Measurements from ENCODE around the gene SEC16A.

The SEC16A gene, protein sequence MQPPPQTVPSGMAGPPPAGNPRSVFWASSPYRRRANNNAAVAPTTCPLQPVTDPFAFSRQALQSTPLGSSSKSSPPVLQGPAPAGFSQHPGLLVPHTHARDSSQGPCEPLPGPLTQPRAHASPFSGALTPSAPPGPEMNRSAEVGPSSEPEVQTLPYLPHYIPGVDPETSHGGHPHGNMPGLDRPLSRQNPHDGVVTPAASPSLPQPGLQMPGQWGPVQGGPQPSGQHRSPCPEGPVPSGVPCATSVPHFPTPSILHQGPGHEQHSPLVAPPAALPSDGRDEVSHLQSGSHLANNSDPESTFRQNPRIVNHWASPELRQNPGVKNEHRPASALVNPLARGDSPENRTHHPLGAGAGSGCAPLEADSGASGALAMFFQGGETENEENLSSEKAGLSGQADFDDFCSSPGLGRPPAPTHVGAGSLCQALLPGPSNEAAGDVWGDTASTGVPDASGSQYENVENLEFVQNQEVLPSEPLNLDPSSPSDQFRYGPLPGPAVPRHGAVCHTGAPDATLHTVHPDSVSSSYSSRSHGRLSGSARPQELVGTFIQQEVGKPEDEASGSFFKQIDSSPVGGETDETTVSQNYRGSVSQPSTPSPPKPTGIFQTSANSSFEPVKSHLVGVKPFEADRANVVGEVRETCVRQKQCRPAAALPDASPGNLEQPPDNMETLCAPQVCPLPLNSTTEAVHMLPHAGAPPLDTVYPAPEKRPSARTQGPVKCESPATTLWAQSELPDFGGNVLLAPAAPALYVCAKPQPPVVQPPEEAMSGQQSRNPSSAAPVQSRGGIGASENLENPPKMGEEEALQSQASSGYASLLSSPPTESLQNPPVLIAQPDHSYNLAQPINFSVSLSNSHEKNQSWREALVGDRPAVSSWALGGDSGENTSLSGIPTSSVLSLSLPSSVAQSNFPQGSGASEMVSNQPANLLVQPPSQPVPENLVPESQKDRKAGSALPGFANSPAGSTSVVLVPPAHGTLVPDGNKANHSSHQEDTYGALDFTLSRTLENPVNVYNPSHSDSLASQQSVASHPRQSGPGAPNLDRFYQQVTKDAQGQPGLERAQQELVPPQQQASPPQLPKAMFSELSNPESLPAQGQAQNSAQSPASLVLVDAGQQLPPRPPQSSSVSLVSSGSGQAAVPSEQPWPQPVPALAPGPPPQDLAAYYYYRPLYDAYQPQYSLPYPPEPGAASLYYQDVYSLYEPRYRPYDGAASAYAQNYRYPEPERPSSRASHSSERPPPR (N-terminal part only)

DNA sequence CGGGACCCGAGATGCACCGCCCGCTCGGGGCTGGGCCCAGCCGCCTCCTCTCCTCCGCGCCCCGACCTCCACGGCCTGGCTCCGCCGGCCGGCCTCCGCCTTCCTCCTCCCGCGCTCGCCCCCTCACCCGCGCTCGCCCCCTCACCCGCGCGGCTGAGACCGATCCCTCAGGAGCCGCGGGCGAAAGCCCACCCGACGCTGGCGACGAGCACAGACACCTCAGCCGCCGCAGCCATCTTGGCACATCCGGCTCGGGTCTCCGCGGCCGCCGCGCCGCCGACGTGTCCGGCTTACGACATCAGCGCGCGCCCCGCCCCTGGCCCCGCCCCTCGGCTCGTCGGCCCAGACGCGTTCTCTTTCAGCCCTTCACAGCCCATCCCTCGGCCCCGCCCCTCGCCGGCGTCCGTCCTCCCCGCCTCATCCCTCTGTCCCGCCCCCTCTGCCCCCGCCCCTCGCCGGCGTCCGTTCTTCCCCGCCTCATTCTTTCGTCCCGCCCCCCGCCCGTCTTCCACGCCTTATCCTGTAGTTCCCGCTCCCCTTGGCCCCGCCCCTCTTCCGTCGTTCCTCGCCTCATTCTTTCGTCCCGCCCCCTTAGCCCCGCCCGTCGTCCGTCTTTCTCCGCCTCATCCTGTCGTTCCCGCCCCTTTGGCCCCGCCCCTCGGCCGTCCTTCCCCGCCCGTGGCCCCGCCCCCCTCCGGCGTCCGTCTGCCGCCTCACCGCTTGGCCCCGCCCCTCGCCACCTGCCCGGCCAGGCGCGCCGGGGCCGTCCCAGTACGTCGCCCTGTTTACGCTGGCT is at the start of gene SEC16A:
Gene SEC16A, minus strand, starts transcription at position 248 of the 796 bp plus-strand sequence. CDS start 5,425 bp downstream, outside the sequence.
- TF ChIP-seq GATA1 (IDR thresholded peaks at IDR 0.05; ENCODE audit: low read depth, low read length) (no peak), POLR2A (IDR thresholded peaks at IDR 0.05; ENCODE audit: low read length) (no peak)
- DNase-seq, result peak; percentile 99 to 100

GRCh38 chr9:136531904-136532798 is 49.3 kb upstream of the SEC16A start:
- TF ChIP-seq GATA1 (IDR thresholded peaks at IDR 0.05; ENCODE audit: low read depth, low read length) (no peak), POLR2A (IDR thresholded peaks at IDR 0.05; ENCODE audit: low read length) (no peak)
- DNase-seq, result no peak

DNA sequence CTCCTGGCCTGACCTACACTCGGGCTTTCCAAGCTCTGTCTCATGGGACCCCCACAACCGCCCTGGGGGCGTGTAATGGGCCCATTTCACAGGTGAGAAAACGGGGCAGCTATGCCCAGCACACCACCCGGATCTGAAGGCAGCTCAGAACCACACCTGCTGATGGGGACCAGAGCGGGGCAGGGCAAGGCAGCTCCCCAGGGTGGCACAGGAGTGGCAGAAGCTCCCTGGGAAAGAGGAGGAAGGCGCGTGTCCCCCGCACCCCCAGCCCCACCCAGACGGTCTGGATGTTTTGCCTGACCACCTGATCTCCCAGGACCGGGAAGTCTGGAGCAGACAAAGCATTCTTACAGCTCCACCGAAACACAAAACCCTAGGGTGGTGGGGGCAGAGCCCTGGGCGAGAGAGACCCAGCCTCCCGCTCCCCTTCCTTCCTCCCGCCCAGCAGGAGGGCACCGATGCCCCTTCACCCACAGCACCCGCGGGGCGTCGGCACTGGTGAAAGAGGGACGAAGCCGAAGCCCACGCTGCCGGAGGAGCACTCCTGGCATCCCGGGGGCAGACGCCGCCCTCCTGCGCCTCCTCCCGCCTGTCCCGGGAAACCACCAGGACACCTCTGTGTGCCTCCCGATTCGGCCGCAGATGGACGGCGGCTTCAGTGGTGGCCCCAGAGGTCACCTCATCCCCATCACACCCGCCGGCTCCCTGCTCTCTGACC is 48.5 kb upstream of the SEC16A start:
- no peak for DNase-seq
- TF ChIP-seq POLR2A (IDR thresholded peaks at IDR 0.05; ENCODE audit: low read length) (no peak), GATA1 (IDR thresholded peaks at IDR 0.05; ENCODE audit: low read depth, low read length) (no peak)

- TF ChIP-seq GATA1 (IDR thresholded peaks at IDR 0.05; ENCODE audit: low read depth, low read length), result no peak
- no peak for TF ChIP-seq POLR2A (IDR thresholded peaks at IDR 0.05; ENCODE audit: low read length)
- no peak for DNase-seq
These were observed 47.7 kb upstream of the SEC16A start for GRCh38 chr9:136530461-136531089.

DNA sequence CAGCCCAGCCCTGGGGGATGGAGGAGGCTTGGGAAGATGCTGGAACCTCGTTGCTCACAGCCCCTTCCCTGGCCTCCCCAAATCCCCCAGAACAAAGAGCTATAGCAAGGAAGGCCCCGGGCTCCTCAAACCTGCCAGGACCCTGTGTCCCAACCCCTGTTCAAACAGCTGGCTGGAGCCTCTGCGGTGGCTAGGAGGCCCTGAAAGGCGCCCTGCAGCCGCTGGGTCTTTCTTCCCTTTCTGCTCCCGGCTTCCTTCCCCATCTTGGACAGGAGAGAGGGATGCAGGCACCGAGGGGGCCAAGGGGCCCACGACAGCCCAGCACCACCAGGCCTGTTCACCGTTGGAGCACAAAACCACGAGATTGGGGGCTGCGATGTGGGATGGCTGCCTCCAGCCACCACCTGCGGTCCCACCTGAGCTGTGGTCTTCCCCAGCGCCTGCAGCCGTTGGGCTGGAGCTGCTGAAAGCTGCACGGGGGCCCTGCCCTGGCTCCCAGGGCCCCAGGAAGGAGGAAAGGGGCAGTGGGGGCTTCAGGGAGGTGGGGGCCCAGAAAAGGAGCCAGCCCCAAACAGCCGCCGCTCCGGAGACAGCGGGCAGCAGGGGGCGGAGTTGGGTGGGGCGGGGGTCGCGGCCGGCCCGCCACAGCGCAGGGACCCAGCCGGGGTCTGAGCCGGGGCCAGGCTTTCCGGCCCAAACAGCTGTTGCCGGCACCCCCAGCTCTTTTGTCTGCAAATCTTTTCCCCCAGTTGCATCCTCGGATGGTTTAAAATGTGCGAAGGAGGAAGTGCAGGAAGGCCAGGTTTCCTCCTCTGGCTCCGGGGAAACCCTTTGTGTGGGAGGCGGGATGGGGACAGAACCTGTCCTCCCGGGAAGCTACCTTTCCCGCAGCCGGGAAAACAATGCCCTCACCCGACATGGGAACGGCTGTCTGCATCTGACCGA is 46.9 kb upstream of the SEC16A start:
- no peak for DNase-seq
- TF ChIP-seq GATA1 (IDR thresholded peaks at IDR 0.05; ENCODE audit: low read depth, low read length) (no peak), POLR2A (IDR thresholded peaks at IDR 0.05; ENCODE audit: low read length) (no peak)

- no peak for DNase-seq
- TF ChIP-seq GATA1 (IDR thresholded peaks at IDR 0.05; ENCODE audit: low read depth, low read length) (no peak), POLR2A (IDR thresholded peaks at IDR 0.05; ENCODE audit: low read length) (no peak)
These were observed 46.0 kb upstream of the SEC16A start for GRCh38 chr9:136528716-136529341.

DNA sequence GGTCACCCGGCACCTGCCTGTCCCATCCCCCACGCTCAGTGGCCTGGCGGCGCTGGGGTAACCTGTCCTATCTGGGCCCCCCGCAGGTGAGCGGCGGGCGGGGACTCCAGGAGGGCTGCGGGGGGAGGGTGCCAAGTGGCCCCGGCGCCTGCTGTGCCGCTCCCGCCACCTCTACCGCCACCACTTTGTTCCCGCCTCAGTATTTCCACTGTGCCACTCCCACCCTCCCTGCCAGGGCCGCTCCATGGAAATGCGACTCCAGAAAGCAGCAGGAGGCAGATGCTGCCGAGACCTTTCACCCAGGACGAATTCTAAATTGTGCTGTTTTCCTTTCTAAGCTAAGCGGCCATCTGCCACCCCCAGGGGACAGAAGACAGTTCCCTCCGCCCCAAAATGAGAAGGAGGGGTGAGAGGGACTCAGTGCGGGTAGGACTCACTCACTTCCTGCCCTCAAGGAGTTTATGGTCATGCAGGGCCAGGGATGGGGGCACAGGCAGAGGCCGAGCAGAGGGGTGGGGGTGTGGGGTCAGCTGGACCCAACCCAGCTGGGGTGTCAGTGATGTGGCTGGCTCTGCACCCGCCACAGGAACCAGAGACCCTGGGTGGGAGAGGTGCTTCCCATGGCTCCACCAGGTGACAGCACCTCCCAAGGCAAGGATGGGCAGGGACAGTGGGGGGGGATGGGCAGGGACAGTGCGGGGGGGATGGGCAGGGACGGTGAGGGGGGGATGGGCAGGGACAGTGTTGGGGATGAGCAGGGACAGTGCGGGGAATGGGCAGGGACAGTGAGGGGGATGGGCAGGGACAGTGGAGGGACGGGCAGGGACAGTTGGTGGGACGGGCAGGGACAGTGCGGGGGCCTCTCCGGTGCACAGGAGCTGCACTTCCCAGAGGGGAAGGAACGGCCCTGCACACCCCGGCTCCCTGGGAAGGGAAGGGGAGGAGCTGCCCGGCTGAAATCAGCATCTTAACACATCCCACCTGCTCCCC is 45.2 kb upstream of the SEC16A start:
- no peak for DNase-seq
- no peak for TF ChIP-seq POLR2A (IDR thresholded peaks at IDR 0.05; ENCODE audit: low read length)
- TF ChIP-seq GATA1 (IDR thresholded peaks at IDR 0.05; ENCODE audit: low read depth, low read length), result no peak

- no peak for TF ChIP-seq GATA1 (IDR thresholded peaks at IDR 0.05; ENCODE audit: low read depth, low read length)
- no peak for TF ChIP-seq POLR2A (IDR thresholded peaks at IDR 0.05; ENCODE audit: low read length)
- DNase-seq, result no peak
These were observed 44.3 kb upstream of the SEC16A start for GRCh38 chr9:136527131-136527530.

DNA sequence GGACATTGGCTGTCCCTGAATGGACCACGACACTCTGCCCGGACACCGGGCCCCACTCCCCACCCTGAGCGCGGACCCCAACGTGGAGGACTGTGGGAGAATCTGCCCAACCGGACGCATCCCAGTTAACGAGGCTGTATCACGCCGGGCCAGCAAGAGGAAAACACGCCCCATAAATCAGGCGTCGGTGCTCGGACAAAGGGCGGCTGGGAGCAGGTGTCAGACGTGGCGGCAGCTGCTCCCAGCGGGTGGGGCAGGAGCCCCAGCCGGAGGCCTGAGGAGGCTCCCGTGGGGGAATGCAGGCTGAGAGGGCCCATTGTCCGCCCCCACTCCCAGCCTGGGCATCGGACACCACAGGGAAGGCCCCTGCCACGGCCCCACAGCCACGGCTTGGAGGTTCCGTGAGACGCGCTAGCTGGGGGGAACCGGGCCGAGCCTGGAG is 43.8 kb upstream of the SEC16A start:
- no peak for TF ChIP-seq GATA1 (IDR thresholded peaks at IDR 0.05; ENCODE audit: low read depth, low read length)
- no peak for TF ChIP-seq POLR2A (IDR thresholded peaks at IDR 0.05; ENCODE audit: low read length)
- no peak for DNase-seq
